Transverse colon (tissue), 4 donors: ENCODE measurements around the gene GLYR1. TPM values are rescaled to one million over a fixed set of nuclear protein-coding genes. Genes with fewer than 3 reads are reported as not detected.

Source experiments
- DNase-seq: peaks from one replicate; pipeline ENCODE4 v3.0.0-alpha.2; 2019
- H3K27ac ChIP-seq, 4 donors: fragments of 200-600 bp; sonication (generic); 2 replicates each; pipeline ENCODE4 v1.5.1; 2016 to 2018; ENCODE audit warnings: inconsistent platforms in 4 of 4
- H3K27me3 ChIP-seq: fragments of 200-600 bp; sonication (generic); 2 replicates; pipeline ENCODE4 v1.5.1; 2017; ENCODE audit warnings: inconsistent platforms
- H3K36me3 ChIP-seq, 4 donors: fragments of 200-600 bp; sonication (generic); 2 replicates each; pipeline ENCODE4 v1.5.1; 2017 to 2019; ENCODE audit warnings: inconsistent platforms in 4 of 4
- H3K4me1 ChIP-seq, 4 donors: fragments of 200-600 bp; sonication (generic); 2 replicates each; pipeline ENCODE4 v1.5.1; 2017 to 2020; ENCODE audit warnings: inconsistent platforms in 4 of 4
- H3K4me3 ChIP-seq, 4 donors: fragments of 200-600 bp; sonication (generic); 1 replicate in 1 of 4; 2 replicates in 3 of 4; pipeline versions ENCODE4 v1.5.1 to v1.6.1; 2017 to 2019; ENCODE audit warnings: inconsistent platforms in 4 of 4
- H3K9me3 ChIP-seq, 2 donors: fragments of 200-600 bp; sonication (generic); 2 replicates each; pipeline ENCODE4 v1.5.1; 2017 to 2019; ENCODE audit warnings: inconsistent platforms in 2 of 2
- EP300 ChIP-seq: sonication (generic); formaldehyde crosslinking; IDR thresholded peaks from one replicate; pipeline ENCODE4 v1.6.1; 2017; ENCODE audit warnings: antibody characterized with exemption, low read depth
- POLR2A ChIP-seq: fragments of 450-650 bp; IDR thresholded peaks from one replicate; pipeline ENCODE4 v1.6.1; 2016; ENCODE audit warnings: antibody characterized with exemption, mild to moderate bottlenecking, moderate library complexity
- POLR2AphosphoS5 ChIP-seq, 3 donors: sonication (generic); formaldehyde crosslinking; IDR thresholded peaks; one replicate each; pipeline ENCODE4 v1.6.1; 2016; ENCODE audit warnings: antibody characterized with exemption in 3 of 3
- WGBS, 2 donors: methylation state at CpG; one replicate each; pipeline ENCODE4 v1.1.5; 2018; ENCODE audit warnings: low coverage in 1 of 2; 5-methylcytosine and 5-hydroxymethylcytosine counted together
- in situ Hi-C, 4 donors: fragments of 200-750 bp; cut with MboI; loops; one replicate each; pipeline versions ENCODE4 v1.15.0 to v1.15.1; 2017; ENCODE audit warnings: low sequenced_read_pairs in 3 of 4, low pct_ligation_motif_present in 1 of 4, low pct_unique_long_range_greater_than_20kb in 1 of 4
- intact Hi-C: fragments of 100-400 bp; cut with DNase I; formaldehyde crosslinking; loops from one replicate; pipeline ENCODE4 v1.15.1; 2023; ENCODE audit warnings: low total_unique reads
- total RNA-seq, 4 donors: library from RNA; depleted of rRNA; stranded (reverse); fragments of >200 nt; gene quantifications; one replicate each; pipeline ENCODE4 v1.1.0, GENCODE V29; 2016
- TF ChIP-seq, protein P1 (sequence below), 5 experiments: fragments of 200-600 bp in 3 of 5; fragments of 450-650 bp in 2 of 5; sonication (generic) in 3 of 5; IDR thresholded peaks; 1 replicate in 2 of 5; 2 replicates in 3 of 5; pipeline ENCODE4 v1.5.1; 2016 to 2017; ENCODE audit warnings: antibody characterized with exemption in 5 of 5, inconsistent platforms in 3 of 5, mild to moderate bottlenecking in 2 of 5, moderate library complexity in 1 of 5

Gene GLYR1
- total RNA-seq, 4 donors from 2014 or later: 50.2 to 88.4 (median 74.0) TPM

DNA sequence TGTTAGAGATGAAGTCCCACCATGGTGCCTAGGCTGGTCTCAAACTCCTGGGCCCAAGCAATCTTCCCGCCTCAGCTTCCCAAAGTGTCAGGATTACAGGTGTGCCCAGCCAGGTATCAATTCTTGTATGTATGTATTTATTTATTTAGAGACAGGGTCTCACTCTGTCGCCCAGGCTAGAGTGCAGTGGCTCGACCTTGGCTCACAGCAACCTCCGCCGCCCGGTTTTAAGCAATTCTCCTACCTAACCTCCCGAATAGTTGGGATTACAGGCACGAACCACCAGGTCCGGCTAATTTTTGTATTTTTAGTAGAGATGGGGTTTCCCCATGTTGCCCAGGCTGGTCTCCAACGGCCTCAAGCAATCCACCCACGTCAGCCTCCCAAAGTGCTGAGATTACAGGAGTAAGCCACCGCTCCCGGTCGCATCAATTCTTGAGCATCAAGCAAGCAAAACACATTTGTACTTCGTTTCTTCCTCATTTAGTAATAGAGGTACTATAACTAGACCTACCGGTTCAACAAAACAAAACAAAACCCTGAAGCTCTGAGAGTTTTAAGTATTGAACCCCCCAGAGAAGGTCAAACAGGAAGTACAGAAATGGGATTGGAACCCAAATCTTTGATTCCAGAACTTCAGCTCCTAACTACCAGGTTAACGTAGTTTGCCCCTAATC, 79.1 kb downstream of the GLYR1 start:
- peak; percentile 40 for DNase-seq
- Histone ChIP-seq H3K4me1 (peaks cover 11 to 37% (median 26%) of the 10 kb centered on the region in 4 donors), H3K27ac (peak overlapping the region; percentile 91 to 96 (median 93)), H3K4me3 (peak overlapping the region; percentile 16 to 93 (median 82)), H3K36me3 (peaks cover 0 to 5% (median 0%) of the 10 kb centered on the region in 4 donors), H3K9me3 (no peaks in the 10 kb centered on the region), H3K27me3 (no peaks in the 10 kb centered on the region)
- in situ Hi-C loops (no loop called here), intact Hi-C loops (loop anchor here (5.0 kb wide), 1 partner anchor 34 kb away; the partner anchor contains the start of gene ROGDI)
- WGBS, 2 donors: 38 to 42% methylated on average over 6 to 17 of the region's 17 CpGs
- no peak for TF ChIP-seq POLR2AphosphoS5 (IDR thresholded peaks at IDR 0.05)
- no peak for TF ChIP-seq EP300
- TF ChIP-seq, protein P1, sequence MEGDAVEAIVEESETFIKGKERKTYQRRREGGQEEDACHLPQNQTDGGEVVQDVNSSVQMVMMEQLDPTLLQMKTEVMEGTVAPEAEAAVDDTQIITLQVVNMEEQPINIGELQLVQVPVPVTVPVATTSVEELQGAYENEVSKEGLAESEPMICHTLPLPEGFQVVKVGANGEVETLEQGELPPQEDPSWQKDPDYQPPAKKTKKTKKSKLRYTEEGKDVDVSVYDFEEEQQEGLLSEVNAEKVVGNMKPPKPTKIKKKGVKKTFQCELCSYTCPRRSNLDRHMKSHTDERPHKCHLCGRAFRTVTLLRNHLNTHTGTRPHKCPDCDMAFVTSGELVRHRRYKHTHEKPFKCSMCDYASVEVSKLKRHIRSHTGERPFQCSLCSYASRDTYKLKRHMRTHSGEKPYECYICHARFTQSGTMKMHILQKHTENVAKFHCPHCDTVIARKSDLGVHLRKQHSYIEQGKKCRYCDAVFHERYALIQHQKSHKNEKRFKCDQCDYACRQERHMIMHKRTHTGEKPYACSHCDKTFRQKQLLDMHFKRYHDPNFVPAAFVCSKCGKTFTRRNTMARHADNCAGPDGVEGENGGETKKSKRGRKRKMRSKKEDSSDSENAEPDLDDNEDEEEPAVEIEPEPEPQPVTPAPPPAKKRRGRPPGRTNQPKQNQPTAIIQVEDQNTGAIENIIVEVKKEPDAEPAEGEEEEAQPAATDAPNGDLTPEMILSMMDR (IDR thresholded peaks at IDR 0.05): no peak
- TF ChIP-seq POLR2A: no peak

DNA sequence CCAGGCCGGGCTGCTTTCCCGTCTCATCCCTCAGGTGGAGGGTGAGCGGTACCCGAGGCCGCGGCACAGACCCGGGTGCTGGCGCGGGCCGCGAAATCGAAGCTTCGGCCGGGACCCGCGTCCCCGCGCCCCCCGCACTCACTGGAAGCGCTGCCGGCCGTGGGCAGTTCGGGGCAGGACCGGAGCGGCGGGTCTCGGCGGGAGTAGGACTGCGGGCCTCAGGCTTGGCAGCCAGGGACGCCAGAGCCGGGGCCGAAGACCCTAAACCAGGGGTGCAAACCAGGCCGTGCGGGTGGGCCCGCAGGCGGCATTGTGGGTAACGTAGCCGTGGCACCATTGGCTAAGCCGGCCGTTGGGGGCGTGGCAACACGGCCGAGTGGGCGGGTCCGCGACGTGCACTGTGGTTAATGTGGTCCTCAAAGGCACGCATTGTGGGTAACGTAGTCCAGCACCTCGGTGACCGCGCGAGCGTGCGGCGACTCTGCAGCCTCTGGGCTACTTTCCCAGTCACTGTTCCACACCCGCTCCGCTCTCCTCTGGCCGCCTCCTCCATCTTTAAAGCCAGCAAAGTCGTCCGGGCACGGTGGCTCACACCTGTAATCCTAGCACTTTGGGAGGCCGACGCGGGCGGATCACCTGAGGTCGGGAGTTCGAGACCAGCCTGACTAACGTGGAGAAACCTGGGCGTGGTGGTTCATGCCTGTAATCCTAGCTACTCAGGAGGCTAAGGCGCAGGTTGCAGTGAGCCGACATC, 80.0 kb downstream of the GLYR1 start, which contains the start of gene ZNF500:
Gene ZNF500 (minus strand): TSS at position 288 of the 754 bp plus-strand sequence. CDS start 1,184 bp downstream, outside the sequence.
- intact Hi-C loops (loop anchor here (5.0 kb wide), 1 partner anchor 35 kb away; the partner anchor contains the start of gene ROGDI), in situ Hi-C loops (no loop called here)
- Histone ChIP-seq H3K9me3 (no peaks in the 10 kb centered on the region), H3K27me3 (no peaks in the 10 kb centered on the region), H3K27ac (peak within 1 kb of the TSS; percentile 91 to 96 (median 93)), H3K36me3 (peaks cover 0 to 6% (median under 1%) of the 10 kb centered on the region in 4 donors), H3K4me1 (peaks cover 11 to 37% (median 26%) of the 10 kb centered on the region in 4 donors), H3K4me3 (peak within 1 kb of the TSS; percentile 73 to 96 (median 92))
- DNase-seq: peak; percentile 99
- 3% methylated on average over 62 of the region's 72 CpGs; no CpG with 5 or more reads in 1 of the 2 donors for WGBS, 2 donors
- TF ChIP-seq EP300: no peak
- TF ChIP-seq, protein P1 (IDR thresholded peaks at IDR 0.05): no peak
- TF ChIP-seq POLR2A: peak; percentile 69
- peak; percentile 83 to 90 (median 85) for TF ChIP-seq POLR2AphosphoS5 (IDR thresholded peaks at IDR 0.05)

DNA sequence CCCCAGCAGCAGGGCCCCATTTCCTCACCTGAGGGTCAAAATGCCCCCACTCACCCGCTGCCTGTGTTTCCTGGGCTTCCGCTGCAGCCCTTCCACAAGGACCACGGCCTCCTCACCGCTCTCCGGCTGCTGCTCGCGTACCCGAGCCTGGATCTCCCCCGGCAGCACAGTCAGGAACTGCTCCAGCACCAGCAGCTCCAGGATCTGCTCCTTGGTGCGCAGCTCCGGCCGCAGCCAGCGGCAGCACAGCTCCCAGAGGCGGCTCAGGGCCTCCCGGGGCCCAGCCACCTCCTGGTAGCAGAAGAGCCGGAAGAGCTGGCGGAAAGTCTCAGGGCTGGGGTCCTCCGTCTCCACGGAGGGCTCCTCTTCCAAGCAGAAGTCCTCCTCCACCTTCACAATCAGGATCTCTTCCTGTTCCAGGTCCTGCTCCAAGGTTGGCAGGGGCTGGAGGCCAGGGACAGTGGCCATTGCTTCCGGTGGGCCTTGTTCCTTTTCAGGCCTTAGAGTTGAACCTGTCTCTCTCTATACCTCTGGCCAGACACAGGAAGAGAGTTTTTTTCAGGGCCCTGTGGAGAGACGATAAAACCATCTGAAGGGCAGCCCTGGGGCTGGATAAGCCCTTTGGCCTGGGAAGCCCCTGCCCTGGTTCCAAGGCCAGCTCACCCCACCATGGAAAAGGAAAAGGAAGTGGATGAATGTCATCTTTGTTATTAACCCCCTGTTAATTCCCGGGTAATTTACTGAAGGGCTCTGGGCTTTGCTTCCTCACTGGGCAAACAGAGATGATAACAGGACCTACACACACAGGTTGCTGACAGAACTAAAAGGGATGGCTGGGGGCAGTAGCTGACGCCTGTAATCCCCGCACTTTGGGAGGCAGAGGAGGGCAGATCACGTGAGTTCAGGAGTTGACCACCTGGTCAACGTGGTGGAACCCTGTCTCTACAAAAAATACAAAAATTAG, 81.3 kb downstream of the GLYR1 start:
- in situ Hi-C loops: no loop called here
- peak overlapping the region; percentile 91 to 96 (median 93) for H3K27ac ChIP-seq
- peaks cover 0 to 9% (median 4%) of the 10 kb centered on the region in 4 donors for H3K36me3 ChIP-seq
- DNase-seq: no peak
- H3K4me1 ChIP-seq: peaks cover 11 to 37% (median 26%) of the 10 kb centered on the region in 4 donors
- no peaks in the 10 kb centered on the region for H3K27me3 ChIP-seq
- intact Hi-C loops: loop anchor here (5.0 kb wide), 1 partner anchor 37 kb away; the partner anchor contains the start of gene ROGDI
- H3K9me3 ChIP-seq: no peaks in the 10 kb centered on the region
- peak overlapping the region in 3 of 4 donors; percentile 73 to 93 (median 91) for H3K4me3 ChIP-seq
- WGBS, 2 donors: 81 to 100% methylated on average over 1 to 26 of the region's 26 CpGs
- TF ChIP-seq EP300: no peak
- no peak for TF ChIP-seq POLR2A
- TF ChIP-seq, protein P1 (IDR thresholded peaks at IDR 0.05): no peak
- no peak for TF ChIP-seq POLR2AphosphoS5 (IDR thresholded peaks at IDR 0.05)
